ENCODE data around the gene PLCXD3. TPM values are rescaled to one million over a fixed set of nuclear protein-coding genes. Genes with fewer than 3 reads are reported as not detected.

PLCXD3 gene
- polyA plus RNA-seq, 1 of the 3 experiments (the other 2 are of a cell fraction) = 0.15 TPM

DNA sequence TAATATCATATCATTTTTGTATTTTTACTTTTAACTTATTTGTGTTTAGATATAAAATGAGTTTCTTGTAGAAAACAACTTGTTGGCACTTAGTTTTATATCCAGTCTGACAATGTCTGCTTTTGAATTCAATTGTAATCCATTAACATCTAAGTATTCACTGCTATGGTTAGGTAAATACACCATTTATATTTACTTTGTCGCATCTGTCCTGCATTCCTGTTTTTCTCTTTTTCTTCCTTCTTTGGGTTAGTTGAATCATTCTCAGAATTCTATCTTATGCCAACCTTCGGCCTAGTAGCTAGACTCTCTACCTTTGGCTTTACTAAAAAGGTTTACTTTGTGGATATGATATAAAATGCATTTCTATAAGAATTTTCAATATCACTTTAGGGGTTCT lies 107.6 kb downstream of the PLCXD3 start:
- Histone ChIP-seq H3K36me3 (replicated peaks in 1 of 2; ENCODE audit: control insufficient read depth in 1 of 2, insufficient read depth in 2 of 2, low read length in 1 of 2) (no peaks in the 10 kb centered on the region), H3F3A (replicated peaks; ENCODE audit: insufficient read depth) (no peaks in the 10 kb centered on the region), H2AFZ (ENCODE audit: low read depth) (no peak overlapping the region), H3K27me3 (ENCODE audit: insufficient read depth) (no peaks in the 10 kb centered on the region), H3K4me3 (ENCODE audit: low read depth in 2 of 2, low read length in 1 of 2) (no peak overlapping the region), H3K9me2 (no peaks in the 10 kb centered on the region), H4K20me1 (ENCODE audit: insufficient read depth) (no peaks in the 10 kb centered on the region), H3K9me3 (peaks cover 6% of the 10 kb centered on the region), H3K4me1 (ENCODE audit: control insufficient read depth in 1 of 2, insufficient read depth in 2 of 2, low read depth in 1 of 2, low read length in 1 of 2) (no peaks in the 10 kb centered on the region), H3K79me2 (ENCODE audit: insufficient read depth) (no peaks in the 10 kb centered on the region), H3K9ac (no peak overlapping the region), H3K27ac (ENCODE audit: low read depth in 2 of 2, low read length in 1 of 2) (no peak overlapping the region), H3K4me2 (no peak overlapping the region)
- no peak for TF ChIP-seq TAF1 (IDR thresholded peaks at IDR 0.05; ENCODE audit: borderline replicate concordance, low read depth, low read length)
- no peak for TF ChIP-seq RFX5 (IDR thresholded peaks at IDR 0.05; ENCODE audit: low read length)
- TF ChIP-seq JUND (IDR thresholded peaks at IDR 0.05) = no peak
- TF ChIP-seq, protein P1, sequence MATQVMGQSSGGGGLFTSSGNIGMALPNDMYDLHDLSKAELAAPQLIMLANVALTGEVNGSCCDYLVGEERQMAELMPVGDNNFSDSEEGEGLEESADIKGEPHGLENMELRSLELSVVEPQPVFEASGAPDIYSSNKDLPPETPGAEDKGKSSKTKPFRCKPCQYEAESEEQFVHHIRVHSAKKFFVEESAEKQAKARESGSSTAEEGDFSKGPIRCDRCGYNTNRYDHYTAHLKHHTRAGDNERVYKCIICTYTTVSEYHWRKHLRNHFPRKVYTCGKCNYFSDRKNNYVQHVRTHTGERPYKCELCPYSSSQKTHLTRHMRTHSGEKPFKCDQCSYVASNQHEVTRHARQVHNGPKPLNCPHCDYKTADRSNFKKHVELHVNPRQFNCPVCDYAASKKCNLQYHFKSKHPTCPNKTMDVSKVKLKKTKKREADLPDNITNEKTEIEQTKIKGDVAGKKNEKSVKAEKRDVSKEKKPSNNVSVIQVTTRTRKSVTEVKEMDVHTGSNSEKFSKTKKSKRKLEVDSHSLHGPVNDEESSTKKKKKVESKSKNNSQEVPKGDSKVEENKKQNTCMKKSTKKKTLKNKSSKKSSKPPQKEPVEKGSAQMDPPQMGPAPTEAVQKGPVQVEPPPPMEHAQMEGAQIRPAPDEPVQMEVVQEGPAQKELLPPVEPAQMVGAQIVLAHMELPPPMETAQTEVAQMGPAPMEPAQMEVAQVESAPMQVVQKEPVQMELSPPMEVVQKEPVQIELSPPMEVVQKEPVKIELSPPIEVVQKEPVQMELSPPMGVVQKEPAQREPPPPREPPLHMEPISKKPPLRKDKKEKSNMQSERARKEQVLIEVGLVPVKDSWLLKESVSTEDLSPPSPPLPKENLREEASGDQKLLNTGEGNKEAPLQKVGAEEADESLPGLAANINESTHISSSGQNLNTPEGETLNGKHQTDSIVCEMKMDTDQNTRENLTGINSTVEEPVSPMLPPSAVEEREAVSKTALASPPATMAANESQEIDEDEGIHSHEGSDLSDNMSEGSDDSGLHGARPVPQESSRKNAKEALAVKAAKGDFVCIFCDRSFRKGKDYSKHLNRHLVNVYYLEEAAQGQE (IDR thresholded peaks at IDR 0.05; ENCODE audit: low read depth, low read length) = no peak
- TF ChIP-seq FOXJ3 (CRISPR knock-in tag; IDR thresholded peaks at IDR 0.05) = no peak
- TF ChIP-seq TEAD4 (IDR thresholded peaks at IDR 0.05; ENCODE audit: borderline replicate concordance, insufficient read depth) = no peak
- TF ChIP-seq POLR2AphosphoS5 (IDR thresholded peaks at IDR 0.05; ENCODE audit: low read depth, low read length) = no peak
- no peak for TF ChIP-seq RXRA (IDR thresholded peaks at IDR 0.05; ENCODE audit: borderline replicate concordance, low read depth)
- TF ChIP-seq YY1 (IDR thresholded peaks at IDR 0.05; ENCODE audit: low read depth) = no peak
- TF ChIP-seq MXI1 (IDR thresholded peaks at IDR 0.05; ENCODE audit: low read depth, low read length) = no peak
- TF ChIP-seq ELF1 (IDR thresholded peaks at IDR 0.05) = no peak
- TF ChIP-seq, protein P2, sequence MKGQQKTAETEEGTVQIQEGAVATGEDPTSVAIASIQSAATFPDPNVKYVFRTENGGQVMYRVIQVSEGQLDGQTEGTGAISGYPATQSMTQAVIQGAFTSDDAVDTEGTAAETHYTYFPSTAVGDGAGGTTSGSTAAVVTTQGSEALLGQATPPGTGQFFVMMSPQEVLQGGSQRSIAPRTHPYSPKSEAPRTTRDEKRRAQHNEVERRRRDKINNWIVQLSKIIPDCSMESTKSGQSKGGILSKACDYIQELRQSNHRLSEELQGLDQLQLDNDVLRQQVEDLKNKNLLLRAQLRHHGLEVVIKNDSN (IDR thresholded peaks at IDR 0.05; ENCODE audit: borderline replicate concordance, low read depth) = no peak
- no peak for TF ChIP-seq FOSL2 (IDR thresholded peaks at IDR 0.05; ENCODE audit: borderline replicate concordance, low read depth)
- TF ChIP-seq, protein P3, sequence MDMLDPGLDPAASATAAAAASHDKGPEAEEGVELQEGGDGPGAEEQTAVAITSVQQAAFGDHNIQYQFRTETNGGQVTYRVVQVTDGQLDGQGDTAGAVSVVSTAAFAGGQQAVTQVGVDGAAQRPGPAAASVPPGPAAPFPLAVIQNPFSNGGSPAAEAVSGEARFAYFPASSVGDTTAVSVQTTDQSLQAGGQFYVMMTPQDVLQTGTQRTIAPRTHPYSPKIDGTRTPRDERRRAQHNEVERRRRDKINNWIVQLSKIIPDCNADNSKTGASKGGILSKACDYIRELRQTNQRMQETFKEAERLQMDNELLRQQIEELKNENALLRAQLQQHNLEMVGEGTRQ (IDR thresholded peaks at IDR 0.05; ENCODE audit: borderline replicate concordance, low read depth, low read length) = no peak
- no peak for TF ChIP-seq RCOR1 (IDR thresholded peaks at IDR 0.05; ENCODE audit: low read length)
- no peak for TF ChIP-seq SIN3A (IDR thresholded peaks at IDR 0.05; ENCODE audit: borderline replicate concordance, low read depth, low read length)
- TF ChIP-seq GATA2 (CRISPR knock-in tag; IDR thresholded peaks at IDR 0.05) = no peak
- TF ChIP-seq, protein P4, sequence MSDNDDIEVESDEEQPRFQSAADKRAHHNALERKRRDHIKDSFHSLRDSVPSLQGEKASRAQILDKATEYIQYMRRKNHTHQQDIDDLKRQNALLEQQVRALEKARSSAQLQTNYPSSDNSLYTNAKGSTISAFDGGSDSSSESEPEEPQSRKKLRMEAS (IDR thresholded peaks at IDR 0.05; ENCODE audit: low read depth) = no peak
- CTCF ChIA-PET = no interaction called here
- no peak for DNase-seq
- 84% methylated on average over 2 of the region's 2 CpGs for WGBS (ENCODE audit: low lambda C conversion rate)
- POLR2A ChIA-PET = no interaction called here

Data from SK-N-SH (cell line).